Measurements from ENCODE around the gene DNER.
"Not testable (repeated sequence)": the region's sequence is repeated elsewhere in the genome, so short reads cannot be mapped to it uniquely, and the experiment has no call there.

Gene DNER

DNA sequence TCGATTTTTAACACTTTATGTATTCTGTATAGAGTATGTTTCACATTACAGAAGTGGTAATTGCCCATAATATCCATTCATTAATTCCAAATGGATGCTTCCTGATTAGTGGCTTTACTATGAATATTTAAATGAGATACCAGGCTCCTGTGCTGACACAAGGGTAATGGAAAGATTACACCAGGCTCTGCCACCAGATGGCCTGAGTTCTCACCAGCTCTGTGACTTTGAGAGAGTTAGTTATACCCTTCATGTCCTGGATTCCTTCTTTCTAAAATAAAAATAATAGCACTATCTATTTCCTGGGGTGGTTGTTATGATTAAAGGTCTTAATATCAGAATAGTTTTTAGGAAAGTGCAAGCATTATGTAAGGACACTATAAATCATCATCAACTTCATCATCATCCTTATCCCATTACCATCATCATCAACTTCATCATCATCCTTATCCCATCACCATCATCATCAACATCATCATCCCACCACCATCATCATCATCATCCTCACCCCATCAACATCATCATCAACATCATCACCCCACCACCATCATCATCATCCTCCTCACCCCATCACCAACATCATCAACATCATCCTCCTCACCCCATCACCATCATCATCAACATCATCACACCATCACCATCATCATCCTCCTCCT is 151.8 kb downstream of the DNER start:
- no peak for DNase-seq

- DNase-seq: no peak
These were observed 154.4 kb downstream of the DNER start for GRCh38 chr2:229559986-229560385.

- DNase-seq: no peak
These were observed 161.3 kb downstream of the DNER start for GRCh38 chr2:229553091-229553490.

- DNase-seq: no peak
These were observed 171.0 kb downstream of the DNER start for GRCh38 chr2:229543176-229543873.

- no peak for DNase-seq
These were observed 174.7 kb downstream of the DNER start for GRCh38 chr2:229539628-229540027.

DNA sequence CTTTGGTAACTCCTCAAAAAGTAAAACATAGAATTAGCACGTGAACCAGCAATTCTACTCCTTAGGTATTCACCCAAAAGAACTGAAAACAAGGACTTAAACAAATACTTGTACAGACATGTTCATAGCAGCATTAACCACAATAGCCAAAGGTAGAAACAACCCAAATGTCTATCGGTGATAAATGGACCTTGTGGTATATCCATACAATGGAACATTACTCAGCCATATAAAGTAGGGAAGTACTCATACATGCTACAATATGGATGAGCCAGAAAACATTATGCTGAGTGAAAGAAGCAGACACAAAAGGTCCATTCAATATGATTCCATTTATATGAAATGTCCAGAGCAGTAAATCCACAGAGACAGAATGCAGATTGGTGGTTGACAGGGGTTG is 182.8 kb downstream of the DNER start:
- no peak for DNase-seq

- DNase-seq: no peak
These were observed 183.9 kb downstream of the DNER start for GRCh38 chr2:229530434-229530833.

GRCh38 chr2:229528846-229529245 is 185.5 kb downstream of the DNER start:
- DNase-seq: no peak

GRCh38 chr2:229526951-229527350 is 187.4 kb downstream of the DNER start:
- no peak for DNase-seq

DNA sequence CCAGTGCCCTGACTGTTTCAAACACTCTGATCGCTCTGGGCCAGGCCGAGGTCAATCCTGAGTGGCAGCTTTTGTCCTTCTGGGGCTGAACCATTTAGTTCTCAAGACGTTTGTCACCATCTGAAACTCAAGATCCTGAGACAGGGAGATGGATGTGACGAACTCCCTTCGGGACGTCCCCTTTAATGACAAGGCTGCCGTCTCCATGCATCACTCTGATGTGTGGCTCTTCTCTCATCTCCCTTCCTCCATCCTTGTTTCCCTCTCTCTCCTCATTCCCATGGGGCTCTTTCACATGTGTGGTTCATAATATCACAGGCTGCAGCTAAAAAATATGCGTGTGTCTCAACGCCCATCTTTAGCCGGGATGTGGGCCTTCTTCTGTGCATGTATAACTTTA is 189.6 kb downstream of the DNER start:
- DNase-seq: no peak

DNA sequence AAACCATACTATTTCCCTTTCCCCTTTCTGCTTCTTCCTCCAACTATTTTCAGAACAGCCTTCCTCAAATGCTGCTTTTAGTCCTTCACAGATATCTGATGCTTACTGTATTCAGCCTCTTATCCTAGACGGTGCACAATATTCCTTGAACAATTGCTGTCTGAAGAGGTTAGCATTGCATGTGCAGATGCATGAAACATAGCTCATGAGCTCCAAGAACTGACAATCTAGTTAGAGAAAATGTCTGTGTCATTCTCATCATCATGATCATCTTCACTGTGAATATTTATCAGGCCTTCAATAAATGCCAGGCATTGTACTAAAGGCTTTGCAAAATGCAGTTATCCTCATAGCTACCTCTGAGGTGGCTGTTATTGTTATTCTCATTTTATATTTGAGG is 190.7 kb downstream of the DNER start:
- DNase-seq: no peak

DNA sequence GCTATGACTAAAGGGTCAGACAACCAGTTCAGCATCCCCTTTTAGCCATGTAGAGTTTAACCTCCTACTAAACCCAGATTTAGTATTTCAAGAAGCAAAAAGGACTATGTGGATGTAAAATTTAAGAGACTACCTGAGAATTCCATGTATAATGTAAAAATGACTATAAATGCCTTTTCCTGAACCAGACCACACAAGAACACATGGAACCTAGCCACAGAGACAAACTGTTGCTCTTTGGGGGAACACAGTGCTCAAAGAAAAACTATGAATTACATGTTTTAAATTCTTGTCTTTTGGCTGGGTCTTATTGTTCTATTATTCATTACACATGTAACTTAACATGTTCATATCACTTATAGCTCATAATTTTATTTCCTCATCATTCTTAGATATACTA is 192.8 kb downstream of the DNER start:
- DNase-seq: no peak

- no peak for DNase-seq
These were observed 193.7 kb downstream of the DNER start for GRCh38 chr2:229520691-229521096.

DNA sequence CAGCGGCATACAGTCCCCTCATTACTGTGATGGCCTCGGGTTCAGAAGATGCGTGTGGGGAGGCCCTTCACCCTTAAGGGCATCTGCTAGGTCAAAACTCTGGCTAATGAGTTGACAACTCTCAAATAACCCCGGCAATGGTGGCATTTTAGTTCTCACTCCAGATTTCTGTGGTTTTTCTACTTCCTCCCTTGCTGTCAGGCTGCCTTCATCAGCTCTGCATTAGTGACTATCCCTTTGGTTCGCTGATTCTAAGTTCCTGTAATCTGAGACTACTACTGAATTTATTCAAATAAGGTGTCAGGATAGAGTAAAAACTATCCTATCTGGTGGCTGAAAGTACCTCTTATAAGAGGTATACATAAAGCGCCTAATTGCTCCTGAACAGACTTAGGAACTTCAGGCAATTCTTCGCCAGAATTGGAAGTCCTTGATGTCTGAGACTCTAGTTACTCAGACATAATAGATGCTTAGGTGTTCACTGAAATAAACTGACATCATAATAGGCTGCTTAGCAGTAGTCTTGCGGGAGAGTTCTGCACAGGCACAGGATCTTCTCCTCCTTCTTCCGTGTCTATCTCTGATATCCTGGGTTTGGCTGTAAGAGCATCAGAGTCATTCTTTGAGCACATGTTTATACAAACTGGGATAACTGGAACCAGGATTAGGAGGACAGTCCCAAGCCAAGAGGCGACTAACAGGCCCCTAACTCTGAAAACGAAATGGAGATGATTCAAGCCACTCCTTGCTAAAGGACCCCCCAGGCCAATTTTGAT is 194.5 kb downstream of the DNER start:
- DNase-seq: no peak

DNA sequence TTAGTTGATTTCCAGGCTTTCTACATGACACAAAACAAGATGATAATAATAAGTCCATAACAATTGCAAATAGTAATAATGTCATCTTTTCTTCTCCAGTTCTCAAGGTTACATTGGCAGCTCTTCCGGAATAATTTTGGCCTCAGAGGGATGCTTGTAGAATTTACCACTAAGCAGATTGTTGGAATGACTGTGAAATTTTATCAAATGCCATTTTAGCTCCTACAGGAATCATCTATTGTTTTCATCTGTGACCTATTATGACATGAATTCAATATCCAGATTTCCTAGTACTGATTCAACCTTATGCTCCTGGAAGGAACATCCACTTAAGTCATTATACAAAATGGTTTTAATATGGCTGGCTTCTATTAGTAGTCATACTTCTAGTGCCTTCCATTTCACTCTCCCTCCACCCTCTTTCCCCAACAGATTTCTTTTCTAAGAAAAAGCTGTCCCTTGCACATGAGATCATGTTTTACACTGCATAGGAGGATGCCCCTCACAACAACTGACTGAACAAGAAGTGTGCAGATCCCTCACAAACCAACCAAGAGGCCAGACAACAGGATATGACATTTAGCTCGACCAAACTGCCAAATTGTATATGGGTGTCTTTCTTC is 200.0 kb downstream of the DNER start:
- DNase-seq: no peak

GRCh38 chr2:229511524-229511923 is 202.8 kb downstream of the DNER start:
- no peak for DNase-seq

DNA sequence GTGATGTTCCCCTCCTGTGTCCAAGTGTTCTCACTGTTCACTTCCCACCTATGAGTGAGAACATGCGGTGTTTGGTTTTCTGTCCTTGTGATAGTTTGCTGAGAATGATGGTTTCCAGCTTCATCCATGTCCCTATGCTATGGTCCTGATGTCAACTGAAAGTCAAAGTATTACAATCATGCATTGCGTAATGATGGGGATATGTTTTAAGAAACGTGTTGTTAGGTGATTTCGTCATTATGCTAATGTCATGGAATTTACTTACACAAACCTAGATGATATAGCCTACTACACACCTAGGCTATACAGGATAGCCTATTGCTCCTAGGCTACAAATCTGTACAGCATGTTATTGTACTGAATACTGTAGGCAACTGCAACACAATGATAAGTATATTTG is 207.7 kb downstream of the DNER start:
- not testable (repeated sequence) for DNase-seq

- DNase-seq: no peak
These were observed 213.1 kb downstream of the DNER start for GRCh38 chr2:229501051-229501794.

- DNase-seq: no peak
These were observed 222.3 kb downstream of the DNER start for GRCh38 chr2:229492034-229492433.

- DNase-seq: no peak
These were observed 224.2 kb downstream of the DNER start for GRCh38 chr2:229490167-229490566.

DNA sequence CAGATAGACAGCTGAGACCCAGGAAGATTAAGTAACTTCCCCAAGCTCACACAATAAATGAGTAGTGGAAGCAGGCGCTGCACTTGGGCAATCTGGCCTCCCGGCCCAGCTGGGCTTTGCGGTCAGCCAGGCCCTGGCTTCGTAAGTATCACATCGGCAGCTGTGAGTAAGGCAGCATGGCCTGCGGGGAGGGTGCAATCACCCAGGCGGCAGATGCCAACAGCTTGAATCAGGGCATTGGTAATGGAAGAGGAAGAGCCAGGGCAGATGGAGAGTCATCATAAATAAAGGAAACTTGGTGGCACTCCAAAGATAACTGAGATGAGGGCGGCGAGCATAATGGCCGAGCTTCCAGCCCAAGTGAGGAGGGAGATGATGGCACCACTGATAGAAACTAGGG is 225.3 kb downstream of the DNER start:
- DNase-seq: no peak

- DNase-seq: no peak
These were observed 226.1 kb downstream of the DNER start for GRCh38 chr2:229488232-229488631.

- DNase-seq: no peak
These were observed 227.7 kb downstream of the DNER start for GRCh38 chr2:229486673-229487072.
